Measurements from ENCODE around the gene CENPC. TPM values are rescaled to one million over a fixed set of nuclear protein-coding genes. Genes with fewer than 3 reads are reported as not detected.

Gene CENPC
- total and polyA plus RNA-seq, 2 experiments from 2014 or later, result 21.6 to 24.5 TPM

- Histone ChIP-seq H2AFZ (0 out of 2 replicates have a peak overlapping the region, but pooled peaks have one; percentile 14), H3K4me1 (ENCODE audit: insufficient read depth) (no peaks in the 10 kb centered on the region), H3K36me3 (ENCODE audit: insufficient read depth) (no peaks in the 10 kb centered on the region), H3F3A (replicated peaks; ENCODE audit: low read depth) (no peaks in the 10 kb centered on the region), H3K27me3 (ENCODE audit: insufficient read depth) (no peaks in the 10 kb centered on the region), H3K79me2 (replicated peaks; ENCODE audit: insufficient read depth) (no peaks in the 10 kb centered on the region), H3K4me3 (no peak overlapping the region), H3K9me2 (ENCODE audit: insufficient read depth) (no peaks in the 10 kb centered on the region), H3K27ac (ENCODE audit: low read depth) (no peak overlapping the region), H3K4me2 (no peak overlapping the region), H4K20me1 (replicated peaks; ENCODE audit: insufficient read depth) (no peaks in the 10 kb centered on the region)
- H3K4me1 Mint-ChIP-seq, result no peaks in the 10 kb centered on the region
- H3K36me3 Mint-ChIP-seq (ENCODE audit: low read depth), result no peaks in the 10 kb centered on the region
- DNase-seq (ENCODE audit: low spot score) (no peak), ATAC-seq (no peak)
- TF ChIP-seq CTCF (conservative IDR thresholded peaks at IDR 0.05; ENCODE audit: low read depth in 2 of 2) (no peak), STAT1 (IDR thresholded peaks at IDR 0.05; ENCODE audit: unreplicated experiment) (no peak), EZH2phosphoT487 (IDR thresholded peaks at IDR 0.05; ENCODE audit: unreplicated experiment) (no peak), ZNF462 (CRISPR knock-in tag; IDR thresholded peaks at IDR 0.05) (no peak), REST (IDR thresholded peaks at IDR 0.05; ENCODE audit: unreplicated experiment) (no peak)
- H3K9me3 Mint-ChIP-seq, result no peaks in the 10 kb centered on the region
- no peak overlapping the region for H3K27ac Mint-ChIP-seq
- H3K4me3 Mint-ChIP-seq, result no peak overlapping the region
- H3K27me3 Mint-ChIP-seq (ENCODE audit: insufficient read depth, low read depth, poor library complexity), result no peaks in the 10 kb centered on the region
These were observed 21.0 kb upstream of the CENPC start for GRCh38 chr4:67566335-67566734.
